OCI-LY7 (cell line): ENCODE results near the gene CLCF1.

Source experiments
- EZH2phosphoT487 ChIP-seq: fragments of 200-600 bp; sonication (generic); IDR thresholded peaks from 2 replicates; pipeline ENCODE4 v1.6.1; 2018; ENCODE audit warnings: low read depth, borderline replicate concordance, mild to moderate bottlenecking, mixed run types, antibody characterized with exemption, low read length, moderate library complexity, mixed read lengths
- TF ChIP-seq, protein P1 (sequence below): fragments of 200-600 bp; sonication (generic); conservative IDR thresholded peaks from 2 replicates; pipeline ENCODE4 v1.5.1; 2014; ENCODE audit warnings: mild to moderate bottlenecking, antibody characterized with exemption, low read length, moderate library complexity, mixed read lengths

DNA sequence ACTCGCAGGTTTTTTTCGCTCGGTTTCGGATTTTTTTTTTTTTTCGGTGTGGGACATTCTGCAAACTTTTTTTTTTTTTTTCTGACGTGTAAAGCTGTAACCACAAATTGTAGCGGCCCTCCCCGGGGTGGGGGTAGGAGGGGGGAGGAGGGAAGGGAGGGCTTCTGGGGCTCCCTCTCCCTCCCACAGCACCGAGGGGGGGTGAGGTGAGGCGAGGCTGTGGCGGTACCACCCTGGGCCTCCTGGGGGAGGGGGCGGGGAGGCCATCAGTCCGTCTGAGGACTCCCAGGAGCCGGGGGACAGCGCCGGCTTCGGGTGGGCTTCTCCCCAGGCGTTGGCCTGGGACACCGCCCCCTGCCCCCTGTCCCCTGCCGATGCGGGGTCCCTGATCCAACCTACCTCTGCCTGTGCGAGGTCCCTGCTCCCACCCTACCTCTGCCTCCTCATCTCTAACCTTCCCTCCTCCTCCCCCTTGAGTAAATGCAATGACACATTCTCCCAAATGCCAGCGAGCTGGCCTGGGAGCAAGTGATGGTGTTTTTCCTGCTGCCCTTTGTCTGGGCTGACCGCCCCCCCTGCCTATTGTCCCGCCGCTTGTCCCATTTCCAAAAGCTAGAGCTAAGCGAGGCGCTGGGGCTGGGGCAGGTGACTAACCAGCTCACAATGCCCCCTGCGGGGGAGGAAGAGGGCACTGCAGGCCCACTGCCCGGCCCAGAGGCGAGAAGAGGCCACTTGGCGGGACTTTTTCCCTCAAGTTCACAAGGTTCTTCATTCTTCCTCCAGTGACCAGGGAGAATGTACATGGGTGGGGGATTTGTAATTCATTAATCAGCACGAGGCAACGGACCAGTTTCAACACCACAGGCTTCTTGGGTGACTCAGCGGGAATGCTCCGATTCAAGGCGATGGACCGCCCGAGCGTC lies 511 bp upstream of the CLCF1 start:
- TF ChIP-seq, protein P1, sequence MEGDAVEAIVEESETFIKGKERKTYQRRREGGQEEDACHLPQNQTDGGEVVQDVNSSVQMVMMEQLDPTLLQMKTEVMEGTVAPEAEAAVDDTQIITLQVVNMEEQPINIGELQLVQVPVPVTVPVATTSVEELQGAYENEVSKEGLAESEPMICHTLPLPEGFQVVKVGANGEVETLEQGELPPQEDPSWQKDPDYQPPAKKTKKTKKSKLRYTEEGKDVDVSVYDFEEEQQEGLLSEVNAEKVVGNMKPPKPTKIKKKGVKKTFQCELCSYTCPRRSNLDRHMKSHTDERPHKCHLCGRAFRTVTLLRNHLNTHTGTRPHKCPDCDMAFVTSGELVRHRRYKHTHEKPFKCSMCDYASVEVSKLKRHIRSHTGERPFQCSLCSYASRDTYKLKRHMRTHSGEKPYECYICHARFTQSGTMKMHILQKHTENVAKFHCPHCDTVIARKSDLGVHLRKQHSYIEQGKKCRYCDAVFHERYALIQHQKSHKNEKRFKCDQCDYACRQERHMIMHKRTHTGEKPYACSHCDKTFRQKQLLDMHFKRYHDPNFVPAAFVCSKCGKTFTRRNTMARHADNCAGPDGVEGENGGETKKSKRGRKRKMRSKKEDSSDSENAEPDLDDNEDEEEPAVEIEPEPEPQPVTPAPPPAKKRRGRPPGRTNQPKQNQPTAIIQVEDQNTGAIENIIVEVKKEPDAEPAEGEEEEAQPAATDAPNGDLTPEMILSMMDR: peak; percentile 78
- TF ChIP-seq EZH2phosphoT487: no peak
